GM08714 (cell line): ENCODE results near the gene MYH4.

Experiments used
- H3K4me3 ChIP-seq: fragments of 200-500 bp; sonication (Bioruptor generic); 2 replicates; pipeline ENCODE4 v1.5.1; 2014; ENCODE audit warnings: mild to moderate bottlenecking, low read length, inconsistent platforms
- ZNF274 ChIP-seq: IDR thresholded peaks from 2 replicates; pipeline ENCODE4 v1.6.1; 2012; ENCODE audit warnings: mild to moderate bottlenecking, low read depth, low read length

Gene MYH4

GRCh38 chr17:10469459-10469858 lies at the start of gene MYH4:
MYH4 (minus strand) TSS chr17:10469559; CDS start chr17:10466745, 2,814 bp downstream.
- no peak within 1 kb of the TSS for H3K4me3 ChIP-seq
- TF ChIP-seq ZNF274: no peak

GRCh38 chr17:10518271-10519037 lies 49.1 kb upstream of the MYH4 start, which contains the start of gene MYH1:
MYH1 (minus strand) TSS chr17:10518542; CDS start chr17:10516642, 1,900 bp downstream.
- H3K4me3 ChIP-seq: no peak within 1 kb of the TSS
- TF ChIP-seq ZNF274: no peak

- H3K4me3 ChIP-seq: no peak overlapping the region
- TF ChIP-seq ZNF274: no peak
Observed at GRCh38 chr17:10516638-10517037, 47.3 kb upstream of the MYH4 start.

- H3K4me3 ChIP-seq: no peak overlapping the region
- TF ChIP-seq ZNF274: no peak
Observed at GRCh38 chr17:10516065-10516464, 46.7 kb upstream of the MYH4 start.

GRCh38 chr17:10513299-10514067 lies 44.1 kb upstream of the MYH4 start:
- no peak for TF ChIP-seq ZNF274
- H3K4me3 ChIP-seq: no peak overlapping the region

- no peak for TF ChIP-seq ZNF274
- H3K4me3 ChIP-seq: no peak overlapping the region
Observed at GRCh38 chr17:10512856-10513255, 43.5 kb upstream of the MYH4 start.

GRCh38 chr17:10499950-10500349 lies 30.6 kb upstream of the MYH4 start:
- H3K4me3 ChIP-seq: no peak overlapping the region
- no peak for TF ChIP-seq ZNF274

- TF ChIP-seq ZNF274: no peak
- H3K4me3 ChIP-seq: no peak overlapping the region
Observed at GRCh38 chr17:10492004-10492403, 22.6 kb upstream of the MYH4 start.

GRCh38 chr17:10482252-10482651 lies 12.9 kb upstream of the MYH4 start:
- TF ChIP-seq ZNF274: no peak
- H3K4me3 ChIP-seq: no peak overlapping the region

GRCh38 chr17:10477701-10478100 lies 8.3 kb upstream of the MYH4 start:
- TF ChIP-seq ZNF274: no peak
- H3K4me3 ChIP-seq: no peak overlapping the region

GRCh38 chr17:10474536-10474935 lies 5.2 kb upstream of the MYH4 start:
- H3K4me3 ChIP-seq: no peak overlapping the region
- no peak for TF ChIP-seq ZNF274

GRCh38 chr17:10471858-10472257 lies 2.5 kb upstream of the MYH4 start:
- H3K4me3 ChIP-seq: no peak overlapping the region
- no peak for TF ChIP-seq ZNF274

GRCh38 chr17:10463402-10463801 lies 6.0 kb downstream of the MYH4 start:
- TF ChIP-seq ZNF274: no peak

GRCh38 chr17:10460062-10460461 lies 9.3 kb downstream of the MYH4 start:
- no peak for TF ChIP-seq ZNF274
- H3K4me3 ChIP-seq: no peak overlapping the region

More at GRCh38 chr17:10463402-10463801, 6.0 kb downstream of the MYH4 start:
- H3K4me3 ChIP-seq: no peak overlapping the region

- TF ChIP-seq ZNF274: no peak
- no peak overlapping the region for H3K4me3 ChIP-seq
Observed at GRCh38 chr17:10458701-10459100, 10.7 kb downstream of the MYH4 start.
